AG04449 (cell line): ENCODE results near the gene EPS8.
A peak's percentile ranks its signal among the peaks of the same experiment; 100 is the strongest.

Experiments
- CTCF ChIA-PET: fragments of 350-600 bp; formaldehyde crosslinking; extraction: SDS; loops from one replicate; lab custom pipeline; 2021; ENCODE audit warnings: antibody characterized with exemption; lab: Yijun Ruan, JAX
- POLR2A ChIA-PET: fragments of 400-600, 350-600 bp; formaldehyde crosslinking; extraction: SDS; loops from one replicate; lab custom pipeline; 2020; ENCODE audit warnings: antibody characterized with exemption, inconsistent platforms; lab: Yijun Ruan, JAX
- DNase-seq: peaks from one replicate; pipeline ENCODE4 v3.0.0-alpha.2; 2010; ENCODE audit warnings: low read depth, low spot score
- H3K4me3 ChIP-seq: 2 replicates; pipeline ENCODE4 v1.5.1; 2011; ENCODE audit warnings: low read depth, mild to moderate bottlenecking, control low read depth, low read length
- TF ChIP-seq, protein P1 (sequence below): IDR thresholded peaks from one replicate; pipeline ENCODE4 v1.5.1; 2011; ENCODE audit warnings: mild to moderate bottlenecking, moderate library complexity, low read length, control low read depth, inconsistent platforms; ENCODE audit not compliant: insufficient read depth; ENCODE audit errors: missing control alignments

The EPS8 gene

DNA sequence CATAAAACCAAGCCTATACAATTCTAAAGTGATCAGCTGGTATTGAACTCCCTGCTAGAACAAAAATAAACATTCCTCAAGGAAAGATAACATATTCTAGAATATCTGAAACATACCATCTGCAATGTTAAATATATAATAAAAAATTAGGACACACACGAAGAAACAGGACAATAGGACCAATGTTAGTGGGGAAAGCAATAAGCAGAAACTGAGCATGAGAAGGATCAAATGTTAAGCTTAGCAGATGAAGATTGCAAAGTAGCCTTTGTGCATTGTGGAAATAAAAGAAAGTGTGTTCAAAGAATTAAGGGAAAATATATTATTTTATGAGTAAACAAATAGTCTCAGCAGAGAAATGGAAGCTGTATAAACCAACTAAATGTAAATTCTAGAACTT is 180.8 kb downstream of the EPS8 start:
- DNase-seq = no peak
- H3K4me3 ChIP-seq = no peak overlapping the region
- POLR2A ChIA-PET = no interaction called here
- TF ChIP-seq, protein P1, sequence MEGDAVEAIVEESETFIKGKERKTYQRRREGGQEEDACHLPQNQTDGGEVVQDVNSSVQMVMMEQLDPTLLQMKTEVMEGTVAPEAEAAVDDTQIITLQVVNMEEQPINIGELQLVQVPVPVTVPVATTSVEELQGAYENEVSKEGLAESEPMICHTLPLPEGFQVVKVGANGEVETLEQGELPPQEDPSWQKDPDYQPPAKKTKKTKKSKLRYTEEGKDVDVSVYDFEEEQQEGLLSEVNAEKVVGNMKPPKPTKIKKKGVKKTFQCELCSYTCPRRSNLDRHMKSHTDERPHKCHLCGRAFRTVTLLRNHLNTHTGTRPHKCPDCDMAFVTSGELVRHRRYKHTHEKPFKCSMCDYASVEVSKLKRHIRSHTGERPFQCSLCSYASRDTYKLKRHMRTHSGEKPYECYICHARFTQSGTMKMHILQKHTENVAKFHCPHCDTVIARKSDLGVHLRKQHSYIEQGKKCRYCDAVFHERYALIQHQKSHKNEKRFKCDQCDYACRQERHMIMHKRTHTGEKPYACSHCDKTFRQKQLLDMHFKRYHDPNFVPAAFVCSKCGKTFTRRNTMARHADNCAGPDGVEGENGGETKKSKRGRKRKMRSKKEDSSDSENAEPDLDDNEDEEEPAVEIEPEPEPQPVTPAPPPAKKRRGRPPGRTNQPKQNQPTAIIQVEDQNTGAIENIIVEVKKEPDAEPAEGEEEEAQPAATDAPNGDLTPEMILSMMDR = no peak
- CTCF ChIA-PET = interaction anchor here (0.8 to 3.2 kb wide), 6 partner anchors 9 to 247 kb away, joined by 3 to 12 read pairs (median 4); no protein-coding TSS in a partner anchor

DNA sequence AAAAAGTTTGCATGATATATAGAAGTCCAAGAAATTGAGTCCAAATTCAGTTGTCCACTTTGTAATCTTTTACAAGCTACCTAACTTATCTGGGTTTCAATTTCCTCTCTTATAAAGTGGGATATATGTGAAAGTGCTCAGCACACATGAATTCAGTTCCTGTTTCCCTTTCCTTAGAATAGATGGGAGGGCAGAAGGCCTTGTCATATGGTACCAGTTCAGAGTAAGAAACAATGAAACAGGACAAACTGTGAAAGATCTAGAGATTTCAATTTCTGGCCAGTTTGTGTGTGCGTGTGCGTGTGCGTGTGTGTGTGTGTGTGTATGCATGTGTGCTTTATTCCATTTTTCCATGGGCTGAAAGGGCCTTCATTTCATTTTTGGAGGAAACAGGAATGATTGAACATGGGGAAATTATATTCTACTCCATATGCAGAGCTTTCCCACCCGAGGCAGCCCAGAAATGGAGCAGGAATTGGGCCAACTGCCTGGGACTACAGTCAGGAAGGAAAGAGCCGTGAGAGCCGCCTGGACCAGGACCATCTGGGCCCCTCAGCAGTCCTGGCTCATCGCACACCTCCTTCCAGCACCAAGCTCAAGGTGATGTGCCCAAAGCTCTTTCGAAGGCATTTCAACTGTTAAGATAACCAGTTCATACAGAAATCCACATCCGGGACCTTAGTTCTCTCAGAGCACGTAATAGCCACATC is 183.2 kb downstream of the EPS8 start:
- CTCF ChIA-PET = interaction anchor here (1.1 to 1.6 kb wide), 3 partner anchors 15 to 249 kb away, joined by 3 to 6 read pairs (median 4); no protein-coding TSS in a partner anchor
- TF ChIP-seq, protein P1 = no peak
- H3K4me3 ChIP-seq = no peak overlapping the region
- no peak for DNase-seq
- POLR2A ChIA-PET = no interaction called here

DNA sequence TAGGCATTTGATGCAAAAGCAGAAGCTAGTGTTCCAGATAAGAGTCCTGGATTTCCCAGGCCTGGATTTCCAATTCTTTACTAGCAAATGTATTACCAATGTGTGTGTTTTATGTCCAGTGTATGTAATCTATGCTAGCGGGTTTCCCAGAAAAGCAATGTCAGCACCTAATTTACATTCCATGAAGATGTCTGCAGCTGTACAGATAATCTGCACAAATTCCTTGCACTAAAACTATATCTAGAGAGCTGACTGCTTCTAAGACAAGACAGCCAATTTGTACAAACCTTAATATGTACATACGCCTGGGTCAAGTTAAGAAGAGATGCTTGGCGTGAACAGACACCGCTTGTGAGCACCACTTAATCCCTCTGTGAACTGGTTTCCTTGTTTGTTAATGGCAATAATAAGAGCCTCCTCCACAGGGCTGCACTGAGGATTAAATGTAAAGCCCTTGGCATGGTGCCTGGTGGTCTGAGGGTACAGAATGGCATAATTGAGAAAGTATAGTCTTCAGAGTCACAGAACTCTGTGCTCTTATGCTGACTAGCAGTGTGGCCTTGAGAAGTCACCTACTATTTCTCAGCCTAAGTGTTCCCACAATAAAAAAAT is 185.6 kb downstream of the EPS8 start:
- DNase-seq = no peak
- POLR2A ChIA-PET = no interaction called here
- CTCF ChIA-PET = interaction anchor here (0.9 to 2.2 kb wide), 3 partner anchors 13 to 71 kb away, joined by 3 to 10 read pairs (median 7); no protein-coding TSS in a partner anchor
- TF ChIP-seq, protein P1 = no peak
- no peak overlapping the region for H3K4me3 ChIP-seq

DNA sequence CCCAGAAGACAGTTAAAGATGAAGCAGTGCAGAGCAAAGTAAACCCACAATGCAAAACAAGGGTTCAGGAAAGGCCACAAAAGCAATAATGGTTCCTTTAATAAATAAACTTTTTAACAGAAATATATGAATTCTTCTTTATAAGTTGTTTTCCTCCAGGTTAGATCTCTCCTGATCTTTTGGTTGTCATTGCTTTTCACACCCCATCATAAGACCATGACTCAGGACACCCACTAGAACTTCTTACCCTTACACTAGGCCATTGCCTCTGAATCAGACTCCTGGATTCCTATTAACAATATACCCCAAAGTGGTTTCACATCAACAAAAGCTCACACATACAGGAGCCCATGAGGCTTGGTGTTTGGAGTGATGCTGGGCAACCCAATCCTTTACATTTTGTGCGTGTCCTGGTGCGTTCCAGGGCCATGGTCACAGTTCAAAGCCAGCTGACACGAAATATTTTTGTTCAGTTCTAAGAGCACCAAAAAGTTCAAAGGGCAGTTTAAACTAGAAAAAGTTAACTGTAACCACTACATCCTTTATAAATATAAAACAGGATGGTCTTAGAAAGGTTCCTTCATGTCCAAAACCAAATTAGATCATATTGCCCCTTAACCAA is 187.0 kb downstream of the EPS8 start:
- CTCF ChIA-PET = interaction anchor here (0.6 to 2.2 kb wide), 4 partner anchors 12 to 188 kb away, joined by 3 to 10 read pairs (median 6); no protein-coding TSS in a partner anchor
- POLR2A ChIA-PET = no interaction called here
- TF ChIP-seq, protein P1 = no peak
- H3K4me3 ChIP-seq = no peak overlapping the region
- DNase-seq = no peak

DNA sequence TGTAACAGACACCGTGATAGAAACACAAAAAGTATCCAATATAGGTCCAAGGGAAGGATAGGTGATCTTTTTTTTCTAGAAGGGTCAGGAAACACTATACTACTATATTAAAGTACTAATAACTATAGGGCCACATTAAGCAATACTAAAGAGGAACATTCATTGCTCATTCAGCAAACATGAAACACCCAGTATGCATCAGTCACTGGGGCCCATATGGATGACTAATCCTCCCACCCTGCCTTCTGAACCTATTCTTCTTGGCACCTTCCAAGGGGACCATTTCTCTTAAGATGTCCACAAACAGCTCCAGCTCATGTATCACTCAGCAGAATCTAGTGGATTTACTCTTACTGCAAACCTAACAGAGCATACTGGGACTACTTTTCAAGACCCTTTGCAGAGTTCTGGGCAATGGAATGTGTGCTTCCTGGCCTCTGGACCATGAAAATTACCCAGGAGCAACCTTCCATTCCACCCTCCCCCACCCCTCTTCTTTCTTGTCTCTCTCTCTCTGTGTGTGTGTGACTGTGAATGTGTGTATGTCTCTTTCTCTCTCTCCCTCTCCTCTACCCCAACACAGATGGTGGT is 187.9 kb downstream of the EPS8 start:
- peak; percentile 61 for DNase-seq
- TF ChIP-seq, protein P1 = no peak
- ChIA-PET POLR2A (no interaction called here), CTCF (no interaction called here)
- H3K4me3 ChIP-seq = no peak overlapping the region
